T-helper 2 cell treated with Interferon-gamma antibody and Interleukin-4, amounts not matched to agents 100 ng/mL and 5 ng/mL, for 36 hours (primary cell): ENCODE results near the gene PIGM. TPM values are rescaled to one million over a fixed set of nuclear protein-coding genes. Genes with fewer than 3 reads are reported as not detected.
"Not testable (repeated sequence)": the region's sequence is repeated elsewhere in the genome, so short reads cannot be mapped to it uniquely, and the experiment has no call there.

Source experiments
- intact Hi-C: fragments of 100-400 bp; cut with micrococcal nuclease; formaldehyde crosslinking; loops from one replicate; pipeline ENCODE4 v1.15.1; 2023
- total RNA-seq: library from RNA; stranded (reverse); gene quantifications from 2 replicates; pipeline ENCODE4 v1.2.3, GENCODE V29; 2022

The PIGM gene
- total RNA-seq, 1 donor from 2014 or later = 7.7 TPM

GRCh38 chr1:160061369-160062229, 29.8 kb upstream of the PIGM start:
- intact Hi-C loops = no loop called here

GRCh38 chr1:160058087-160058486, 26.3 kb upstream of the PIGM start:
- intact Hi-C loops = no loop called here

- intact Hi-C loops = no loop called here
Observed at GRCh38 chr1:160056648-160057169, 24.9 kb upstream of the PIGM start.

GRCh38 chr1:160053548-160054365, 22.0 kb upstream of the PIGM start:
- intact Hi-C loops = no loop called here

DNA sequence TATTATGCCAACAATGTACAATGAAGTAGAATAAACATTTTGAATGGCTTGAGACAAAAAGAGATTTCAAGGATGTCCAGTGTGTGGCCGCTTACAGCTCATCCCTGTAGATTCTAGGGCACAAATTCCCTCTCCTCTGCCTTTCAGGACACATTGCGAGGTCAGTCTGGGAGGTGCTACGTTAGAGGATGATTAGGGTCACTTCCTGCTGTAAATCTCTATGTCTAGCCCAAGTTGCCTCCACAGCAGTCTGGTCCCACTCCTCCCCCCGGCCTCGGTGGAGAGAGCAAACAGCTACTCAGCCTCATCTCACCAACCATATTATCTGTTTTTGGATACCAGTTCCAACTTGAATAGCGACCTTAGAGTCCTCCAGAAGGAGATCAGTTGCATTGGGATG, 21.1 kb upstream of the PIGM start:
- intact Hi-C loops = no loop called here

- intact Hi-C loops = no loop called here
Observed at GRCh38 chr1:160050619-160051018, 18.8 kb upstream of the PIGM start.

DNA sequence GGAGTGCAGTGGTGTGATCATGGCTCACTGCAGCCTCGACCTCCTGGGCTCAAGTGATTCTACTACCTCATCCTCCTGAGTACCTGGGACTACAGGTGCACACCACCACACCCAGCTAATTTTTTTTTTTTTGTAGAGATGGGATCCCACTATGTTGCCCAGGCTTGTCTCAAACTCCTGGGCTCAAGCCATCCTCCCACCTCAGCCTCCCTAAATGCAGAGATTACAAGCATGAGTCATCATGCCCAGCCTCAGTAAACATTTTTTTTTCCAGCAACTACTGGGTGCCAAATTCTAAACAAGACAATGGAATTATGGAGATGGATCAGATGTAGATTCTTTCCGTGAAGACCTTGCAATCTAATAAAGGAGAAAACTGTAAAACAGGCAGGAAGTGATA, 18.4 kb upstream of the PIGM start:
- intact Hi-C loops = not testable (repeated sequence)

GRCh38 chr1:160049101-160049500, 17.3 kb upstream of the PIGM start:
- intact Hi-C loops = no loop called here

DNA sequence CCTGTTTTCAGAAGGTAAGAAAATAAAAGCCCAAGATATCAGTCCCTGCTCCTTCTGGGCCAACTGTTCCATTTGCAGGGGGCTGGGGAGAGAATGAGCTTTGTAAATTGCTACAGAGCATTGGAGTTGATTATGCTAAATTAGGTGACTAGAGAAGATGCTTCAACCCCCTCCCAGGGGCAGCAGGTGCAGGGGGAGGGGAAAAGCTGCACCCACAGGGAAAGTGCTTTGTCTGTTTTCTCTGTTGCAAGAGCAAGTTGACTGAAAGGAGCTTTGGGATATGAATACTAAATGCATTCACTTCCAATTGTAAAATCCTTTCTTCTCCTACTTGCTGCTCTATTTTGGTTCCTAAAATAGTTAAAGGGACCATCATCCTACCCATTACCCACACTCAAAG, 16.5 kb upstream of the PIGM start:
- intact Hi-C loops = no loop called here

GRCh38 chr1:160047111-160047991, 15.6 kb upstream of the PIGM start:
- intact Hi-C loops = no loop called here

DNA sequence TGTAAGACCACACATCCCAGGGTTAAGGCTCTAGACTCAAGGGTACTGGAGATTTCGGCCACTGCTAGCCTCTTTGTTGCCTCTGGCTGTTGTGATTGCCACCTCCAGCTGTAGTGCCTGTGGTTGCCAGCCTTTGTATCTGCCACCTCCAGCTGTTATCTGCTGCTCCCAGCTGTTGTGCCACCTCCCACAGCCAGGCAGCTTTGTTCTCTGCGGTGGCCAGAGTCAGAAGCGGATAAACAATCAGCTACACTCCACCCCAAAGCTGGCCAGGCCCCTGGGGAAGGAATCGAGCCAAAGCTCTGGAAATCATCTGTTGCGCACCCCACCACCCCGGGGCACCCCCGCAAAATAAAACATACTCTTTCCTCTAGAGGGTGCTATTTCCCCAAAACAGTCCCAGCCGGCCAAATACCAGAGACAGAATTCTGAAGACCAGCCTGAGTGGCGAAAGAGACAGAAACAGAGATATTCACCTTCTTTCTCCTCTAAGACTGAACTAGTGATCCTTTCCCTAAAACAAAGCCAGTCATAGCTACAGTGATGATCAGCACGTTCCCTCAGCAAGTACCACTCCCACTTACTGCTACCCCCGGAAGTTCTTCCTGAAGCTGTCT, 14.8 kb upstream of the PIGM start:
- intact Hi-C loops = loop anchor here (1.0 kb wide), 2 partner anchors 15 to 38 kb away; partner anchors contain the start of gene PIGM

GRCh38 chr1:160045653-160046052, 13.9 kb upstream of the PIGM start:
- intact Hi-C loops = loop anchor here (1.0 kb wide), 2 partner anchors 14 to 39 kb away; partner anchors contain the start of gene PIGM

DNA sequence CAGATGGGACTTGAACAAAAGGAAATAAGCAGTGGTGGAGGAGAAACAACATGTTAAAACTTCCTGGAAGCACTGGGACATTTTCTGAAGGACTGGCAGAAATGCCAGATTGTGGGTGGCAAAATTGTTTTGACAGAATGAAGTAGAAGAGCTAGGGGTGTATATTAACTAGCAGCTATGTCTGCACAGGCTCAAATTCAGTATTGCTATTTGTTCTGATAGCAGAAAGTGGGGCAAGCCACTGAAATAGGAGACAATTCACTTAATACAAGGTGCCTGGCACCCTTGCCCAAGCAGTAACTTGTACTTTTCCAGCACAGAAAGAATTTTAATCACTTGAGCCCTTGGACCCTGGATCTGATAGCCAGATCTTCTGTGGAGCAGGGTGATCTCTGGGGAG, 11.8 kb upstream of the PIGM start:
- intact Hi-C loops = no loop called here

DNA sequence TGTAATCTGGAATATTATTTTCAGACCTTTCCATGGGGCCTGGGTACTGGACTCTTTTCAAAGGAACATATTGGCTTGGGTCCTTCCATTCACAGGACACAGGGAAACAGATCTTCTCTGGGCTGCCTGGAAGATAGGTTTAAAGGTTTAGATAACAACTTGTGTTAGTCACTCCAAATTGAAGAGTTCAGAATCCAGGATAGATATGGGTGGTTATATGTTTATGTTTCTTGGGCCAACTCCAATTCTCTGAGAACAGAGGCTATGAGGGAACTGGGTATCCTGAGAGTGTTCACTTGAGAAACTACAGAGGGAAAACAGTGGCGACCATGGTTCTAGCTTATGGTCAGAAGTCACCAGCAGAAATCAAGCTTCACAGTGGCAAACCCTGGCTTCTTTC, 8.7 kb upstream of the PIGM start:
- intact Hi-C loops = no loop called here

- intact Hi-C loops = loop anchor here (5.0 kb wide), 2 partner anchors 65 to 230 kb away; partner anchors contain the start of genes DCAF8 and IGSF8
Observed at GRCh38 chr1:160032165-160032820, 503 bp upstream of the PIGM start.

- intact Hi-C loops = loop anchor here (1.0 to 5.0 kb wide), 5 partner anchors 15 to 251 kb away; partner anchors contain the start of genes DCAF8, DUSP23, IGSF8 and TAGLN2
Observed at GRCh38 chr1:160030657-160031364, 979 bp downstream of the PIGM start.

GRCh38 chr1:160028426-160028825, 3.4 kb downstream of the PIGM start:
- intact Hi-C loops = no loop called here

DNA sequence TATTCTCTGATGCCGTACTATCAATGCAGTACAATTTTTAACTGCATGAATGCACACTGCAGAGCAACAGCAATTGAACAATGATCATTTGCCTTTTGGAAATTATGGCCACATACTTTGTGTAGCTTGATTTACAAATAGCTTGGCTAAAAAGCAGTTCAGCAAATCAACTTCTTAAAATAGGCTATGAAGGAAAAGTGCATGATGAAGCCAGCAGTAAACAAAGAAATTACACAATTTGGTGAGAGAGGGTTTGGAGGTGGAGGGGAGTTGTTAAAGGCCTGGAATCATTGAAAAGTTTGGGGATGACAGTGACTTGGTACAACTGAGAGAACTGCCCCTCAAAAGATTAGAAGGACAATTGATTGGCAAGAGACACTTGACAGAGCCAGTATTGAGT, 6.5 kb downstream of the PIGM start:
- intact Hi-C loops = no loop called here

DNA sequence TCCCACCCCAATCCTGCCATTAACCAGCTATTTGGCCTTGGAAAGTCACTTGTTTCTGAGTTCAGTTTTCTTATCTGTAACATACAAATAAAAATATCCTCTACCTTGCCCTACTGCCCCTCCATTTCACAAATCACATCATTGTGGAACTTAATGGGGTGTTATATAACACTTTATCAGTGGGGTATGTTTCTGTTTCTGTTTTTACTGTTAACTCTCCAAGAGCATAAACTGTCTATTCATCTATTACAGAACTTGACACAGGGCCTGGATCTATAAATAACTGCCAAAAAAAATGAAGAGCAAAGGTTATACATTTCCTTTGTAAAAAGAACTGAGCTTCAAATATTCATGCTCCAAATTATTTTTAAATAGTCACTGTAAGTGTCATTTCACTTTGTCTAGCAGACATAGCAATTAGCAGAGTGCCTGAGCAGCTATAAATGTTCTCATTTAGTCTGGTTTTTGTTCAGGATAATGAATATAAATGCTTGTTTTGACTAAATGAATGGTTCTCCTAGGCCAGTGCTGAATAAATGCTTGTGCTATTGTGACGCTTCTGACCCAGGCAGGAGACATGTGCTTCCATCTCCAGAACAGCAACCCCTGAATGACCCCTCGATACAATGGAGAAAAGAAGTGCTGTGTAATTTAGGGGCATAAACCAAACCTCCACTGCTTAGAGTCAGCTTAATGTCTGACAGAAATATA, 7.4 kb downstream of the PIGM start:
- intact Hi-C loops = no loop called here
